SU-DHL-6 (cell line): ENCODE measurements around the gene BMPR2.
"Not testable (repeated sequence)": the region's sequence is repeated elsewhere in the genome, so short reads cannot be mapped to it uniquely, and the experiment has no call there.

Experiments
- H2AFZ ChIP-seq: fragments of 200-600 bp; sonication (generic); 2 replicates; pipeline ENCODE4 v1.6.1; 2014; ENCODE audit warnings: low read depth, mild to moderate bottlenecking, moderate library complexity, mixed read lengths, antibody characterized with exemption, low read length; ENCODE audit not compliant: severe bottlenecking
- H3F3A ChIP-seq: fragments of 200-600 bp; shearing (Covaris generic); 2 replicates; pipeline ENCODE4 v1.6.0; 2016; ENCODE audit warnings: antibody characterized with exemption, mild to moderate bottlenecking; ENCODE audit not compliant: insufficient read depth
- H3K27ac ChIP-seq: fragments of 200-600 bp; sonication (generic); 2 replicates; pipeline ENCODE4 v1.5.1; 2016; ENCODE audit warnings: low read depth, mild to moderate bottlenecking, low read length, moderate library complexity, mixed read lengths
- H3K27me3 ChIP-seq: fragments of 200-600 bp; sonication (generic), shearing (Covaris generic); 2 replicates; pipeline ENCODE4 v1.6.0; 2014; ENCODE audit warnings: mild to moderate bottlenecking, low read length
- H3K36me3 ChIP-seq: fragments of 200-600 bp; sonication (generic); 2 replicates; pipeline ENCODE4 v1.6.1; 2014; ENCODE audit warnings: mild to moderate bottlenecking, low read length, mixed read lengths
- H3K4me2 ChIP-seq: fragments of 300-600, 200-600 bp; shearing (Covaris generic), sonication (generic); 2 replicates; pipeline ENCODE4 v1.6.0; 2014; ENCODE audit warnings: low read length, low read depth, mild to moderate bottlenecking; ENCODE audit not compliant: poor library complexity, severe bottlenecking
- H3K4me3 ChIP-seq: fragments of 200-600 bp; sonication (generic); 2 replicates; pipeline ENCODE4 v1.5.1; 2014; ENCODE audit warnings: antibody characterized with exemption, low read length, mild to moderate bottlenecking, mixed read lengths; ENCODE audit not compliant: insufficient read depth, poor library complexity, severe bottlenecking
- H3K79me2 ChIP-seq: fragments of 200-600 bp; sonication (generic); 2 replicates; pipeline ENCODE4 v1.6.1; 2014; ENCODE audit warnings: mild to moderate bottlenecking, low read length, moderate library complexity; ENCODE audit not compliant: insufficient read depth
- H3K9ac ChIP-seq: fragments of 200-600 bp; sonication (generic); 2 replicates; pipeline ENCODE4 v1.7.0; 2014; ENCODE audit warnings: mild to moderate bottlenecking, low read length
- H3K9me2 ChIP-seq: fragments of 200-600 bp; sonication (generic); replicated peaks from 2 replicates; pipeline ENCODE4 v1.6.1; 2014; ENCODE audit warnings: low read length; ENCODE audit not compliant: insufficient read depth
- H3K9me3 ChIP-seq: fragments of 200-600 bp; sonication (generic); 2 replicates; pipeline ENCODE4 v1.6.1; 2014; ENCODE audit warnings: low read length, mixed read lengths; ENCODE audit not compliant: insufficient read depth
- H4K20me1 ChIP-seq: fragments of 200-600 bp; sonication (generic); 2 replicates; pipeline ENCODE4 v1.6.1; 2014; ENCODE audit warnings: low read depth, mild to moderate bottlenecking, antibody characterized with exemption, low read length, moderate library complexity, mixed read lengths
- EZH2phosphoT487 ChIP-seq: fragments of 200-600 bp; sonication (generic), shearing (Covaris generic); conservative IDR thresholded peaks from 2 replicates; pipeline ENCODE4 v1.6.1; 2018; ENCODE audit warnings: mild to moderate bottlenecking, antibody characterized with exemption, low read length, moderate library complexity, mixed read lengths
- TF ChIP-seq, protein P1 (sequence below): fragments of 200-600 bp; sonication (generic); IDR thresholded peaks from one replicate; pipeline ENCODE4 v1.5.1; 2017; ENCODE audit warnings: antibody characterized with exemption, mild to moderate bottlenecking, low read length, moderate library complexity; ENCODE audit not compliant: insufficient read depth, poor library complexity, severe bottlenecking

Gene BMPR2

DNA sequence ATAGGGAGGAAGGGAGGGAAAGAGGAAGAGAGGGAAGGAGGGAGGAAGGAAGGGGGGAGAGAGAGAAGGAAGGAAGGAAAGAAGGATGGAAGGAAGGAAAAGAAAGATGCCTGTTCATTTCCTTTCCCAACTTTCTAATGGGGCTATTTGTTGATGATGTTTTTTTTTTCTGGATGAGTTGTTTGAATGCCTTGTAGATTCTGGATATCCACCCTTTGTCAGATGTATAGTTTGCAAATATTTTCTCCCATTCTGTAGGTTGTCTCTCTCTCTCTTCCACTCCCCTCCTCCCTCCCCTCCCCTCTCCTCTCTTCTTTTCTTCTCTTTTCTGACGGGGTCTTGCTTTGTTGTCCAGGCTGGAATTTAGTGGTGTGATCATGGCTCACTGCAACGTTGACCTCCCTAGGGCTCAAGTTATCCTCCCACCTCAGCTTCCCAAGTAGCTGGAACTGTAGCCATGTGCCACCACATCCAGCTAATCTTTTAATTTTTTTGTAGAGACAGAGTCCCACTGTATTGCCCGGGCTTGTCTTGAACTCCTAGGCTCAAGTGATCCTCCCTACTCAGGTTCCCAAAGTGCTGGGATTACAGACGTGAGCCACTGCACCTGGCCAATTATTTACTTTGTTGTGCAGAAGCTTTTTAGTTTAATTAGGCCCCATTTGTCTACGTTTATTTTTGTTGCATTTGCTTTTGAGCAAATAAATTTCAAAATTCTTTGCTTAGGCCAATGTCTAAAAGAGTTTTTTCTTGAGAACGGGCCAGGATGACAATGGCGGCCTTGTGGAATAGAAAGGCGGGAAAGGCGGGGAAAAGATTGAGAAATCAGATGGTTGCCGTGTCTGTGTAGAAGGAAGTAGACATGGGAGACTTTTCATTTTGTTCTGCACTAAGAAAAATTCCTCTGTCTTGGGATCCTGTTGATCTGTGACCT lies 201.4 kb downstream of the BMPR2 start:
- H3K4me3 ChIP-seq, result no peak overlapping the region
- no peak overlapping the region for H3K9ac ChIP-seq
- H3F3A ChIP-seq, result no peaks in the 10 kb centered on the region
- H3K4me2 ChIP-seq, result no peak overlapping the region
- H3K79me2 ChIP-seq, result no peaks in the 10 kb centered on the region
- no peaks in the 10 kb centered on the region for H3K36me3 ChIP-seq
- H3K9me3 ChIP-seq, result no peaks in the 10 kb centered on the region
- H2AFZ ChIP-seq, result no peak overlapping the region
- no peak overlapping the region for H3K27ac ChIP-seq
- H4K20me1 ChIP-seq, result no peaks in the 10 kb centered on the region
- no peaks in the 10 kb centered on the region for H3K9me2 ChIP-seq
- TF ChIP-seq EZH2phosphoT487, result no peak
- TF ChIP-seq, protein P1, sequence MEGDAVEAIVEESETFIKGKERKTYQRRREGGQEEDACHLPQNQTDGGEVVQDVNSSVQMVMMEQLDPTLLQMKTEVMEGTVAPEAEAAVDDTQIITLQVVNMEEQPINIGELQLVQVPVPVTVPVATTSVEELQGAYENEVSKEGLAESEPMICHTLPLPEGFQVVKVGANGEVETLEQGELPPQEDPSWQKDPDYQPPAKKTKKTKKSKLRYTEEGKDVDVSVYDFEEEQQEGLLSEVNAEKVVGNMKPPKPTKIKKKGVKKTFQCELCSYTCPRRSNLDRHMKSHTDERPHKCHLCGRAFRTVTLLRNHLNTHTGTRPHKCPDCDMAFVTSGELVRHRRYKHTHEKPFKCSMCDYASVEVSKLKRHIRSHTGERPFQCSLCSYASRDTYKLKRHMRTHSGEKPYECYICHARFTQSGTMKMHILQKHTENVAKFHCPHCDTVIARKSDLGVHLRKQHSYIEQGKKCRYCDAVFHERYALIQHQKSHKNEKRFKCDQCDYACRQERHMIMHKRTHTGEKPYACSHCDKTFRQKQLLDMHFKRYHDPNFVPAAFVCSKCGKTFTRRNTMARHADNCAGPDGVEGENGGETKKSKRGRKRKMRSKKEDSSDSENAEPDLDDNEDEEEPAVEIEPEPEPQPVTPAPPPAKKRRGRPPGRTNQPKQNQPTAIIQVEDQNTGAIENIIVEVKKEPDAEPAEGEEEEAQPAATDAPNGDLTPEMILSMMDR, result no peak
- H3K27me3 ChIP-seq, result no peaks in the 10 kb centered on the region

DNA sequence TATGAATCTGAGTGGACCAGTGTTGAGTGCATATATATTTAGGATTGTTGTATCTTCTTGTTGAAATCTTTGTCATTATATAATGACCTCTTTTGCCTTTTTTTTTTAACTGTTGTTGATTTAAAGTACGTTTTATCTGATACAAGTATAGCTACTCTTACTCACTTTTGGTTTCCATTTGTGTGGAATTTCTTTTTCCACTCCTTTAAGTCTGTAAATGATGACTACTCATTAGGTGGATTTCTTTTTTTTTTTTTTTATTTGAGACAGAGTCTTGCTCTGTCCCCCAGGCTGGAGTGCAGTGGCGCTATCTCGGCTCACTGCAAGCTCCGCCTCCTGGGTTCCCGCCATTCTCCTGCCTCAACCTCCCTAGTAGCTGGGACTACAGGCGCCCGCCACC lies 206.7 kb downstream of the BMPR2 start:
- H4K20me1 ChIP-seq, H2AFZ ChIP-seq, H3K79me2 ChIP-seq, H3K4me3 ChIP-seq, H3K4me2 ChIP-seq, H3K9me2 ChIP-seq, H3K9ac ChIP-seq, H3F3A ChIP-seq, H3K9me3 ChIP-seq, H3K27me3 ChIP-seq, H3K36me3 ChIP-seq, H3K27ac ChIP-seq: not testable (repeated sequence)

DNA sequence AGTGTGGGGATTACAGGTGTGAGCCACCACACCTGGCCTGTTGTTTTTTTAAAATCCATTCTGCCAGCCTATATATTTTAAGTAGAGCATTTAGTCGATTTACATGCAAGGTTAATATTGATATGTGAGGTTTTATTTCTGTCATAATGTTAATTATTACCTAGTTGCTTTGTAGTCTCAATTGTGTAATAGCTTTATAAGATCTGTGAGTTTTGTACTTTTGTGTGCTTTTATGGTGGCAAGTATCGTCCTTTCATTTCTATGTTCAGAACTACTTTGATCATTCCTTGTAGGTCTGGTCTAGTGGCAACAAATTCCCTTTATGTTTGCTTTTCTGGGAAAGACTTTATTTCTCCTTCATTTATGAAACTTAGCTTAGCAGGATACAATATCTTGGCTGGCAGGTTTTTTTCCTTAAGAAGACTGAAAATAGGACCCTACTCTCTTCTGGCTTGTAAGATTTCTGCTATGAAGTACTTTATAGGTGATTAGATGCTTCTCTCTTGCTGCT lies 207.6 kb downstream of the BMPR2 start:
- no peak overlapping the region for H3K4me3 ChIP-seq
- no peaks in the 10 kb centered on the region for H3F3A ChIP-seq
- no peak overlapping the region for H3K4me2 ChIP-seq
- H4K20me1 ChIP-seq, result no peaks in the 10 kb centered on the region
- no peaks in the 10 kb centered on the region for H3K9me3 ChIP-seq
- no peaks in the 10 kb centered on the region for H3K36me3 ChIP-seq
- no peak overlapping the region for H3K9ac ChIP-seq
- no peaks in the 10 kb centered on the region for H3K27me3 ChIP-seq
- TF ChIP-seq, protein P1, result no peak
- no peak for TF ChIP-seq EZH2phosphoT487
- H3K79me2 ChIP-seq, result no peaks in the 10 kb centered on the region
- H3K9me2 ChIP-seq, result no peaks in the 10 kb centered on the region
- no peak overlapping the region for H3K27ac ChIP-seq
- no peak overlapping the region for H2AFZ ChIP-seq
